Stimulated activated CD8-positive, alpha-beta memory T cell treated with anti-CD3 and anti-CD28 coated beads, Interleukin-12 subunit alpha, Interleukin-12 subunit beta, amount 100 ng/mL, for 24 hours (primary cell): Measurements from ENCODE around the gene HNRNPC.
A peak's percentile ranks its signal among the peaks of the same experiment; 100 is the strongest.
"Not testable (repeated sequence)": the region's sequence is repeated elsewhere in the genome, so short reads cannot be mapped to it uniquely, and the experiment has no call there.

Source experiments
- DNase-seq: peaks from one replicate; pipeline ENCODE4 v3.0.0-alpha.2; 2020; ENCODE audit errors: extremely low read depth

The HNRNPC gene

DNA sequence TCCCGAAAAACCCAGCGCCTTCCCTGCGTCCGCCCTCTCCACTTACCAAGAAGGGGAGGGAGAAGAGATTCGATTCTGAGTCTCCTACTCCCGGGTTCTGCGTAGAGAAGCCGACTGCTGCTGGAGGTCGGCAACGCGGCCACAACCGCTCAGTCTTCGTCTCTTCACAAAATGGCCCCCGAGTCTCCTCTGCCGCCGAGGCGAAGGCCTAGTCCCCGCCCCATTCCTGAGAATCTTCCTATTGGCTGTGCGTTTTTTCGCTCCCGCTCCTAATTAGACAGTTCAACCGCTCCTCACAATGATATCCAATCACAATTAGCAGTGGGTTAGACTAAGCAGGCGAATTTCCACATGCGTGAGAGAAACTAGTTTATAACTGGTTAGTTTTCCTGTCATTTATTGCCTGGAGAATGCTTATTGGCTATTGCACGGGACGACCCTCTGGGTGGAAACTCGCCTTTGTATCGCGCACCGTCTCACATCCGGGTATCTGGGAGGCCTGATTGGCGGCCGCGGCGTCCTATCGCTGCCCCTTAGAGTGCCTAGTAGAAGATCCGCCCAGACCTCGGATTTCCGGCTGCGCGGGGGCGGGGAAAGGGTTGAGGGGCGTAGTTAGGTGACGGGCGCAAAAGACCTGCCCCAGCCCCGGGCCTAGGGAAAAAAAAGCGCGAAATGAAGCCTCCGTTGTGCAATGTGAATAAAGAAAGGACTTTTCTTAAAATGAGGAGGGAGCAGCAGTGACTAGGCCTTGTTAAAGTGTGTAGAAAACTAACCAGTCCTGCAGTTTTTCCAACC is at the start of gene HNRNPC:
HNRNPC (minus strand) TSS at position 191 of the 795 bp plus-strand sequence. CDS start 35,249 bp downstream, outside the sequence.
- peak; percentile 99 for DNase-seq

DNA sequence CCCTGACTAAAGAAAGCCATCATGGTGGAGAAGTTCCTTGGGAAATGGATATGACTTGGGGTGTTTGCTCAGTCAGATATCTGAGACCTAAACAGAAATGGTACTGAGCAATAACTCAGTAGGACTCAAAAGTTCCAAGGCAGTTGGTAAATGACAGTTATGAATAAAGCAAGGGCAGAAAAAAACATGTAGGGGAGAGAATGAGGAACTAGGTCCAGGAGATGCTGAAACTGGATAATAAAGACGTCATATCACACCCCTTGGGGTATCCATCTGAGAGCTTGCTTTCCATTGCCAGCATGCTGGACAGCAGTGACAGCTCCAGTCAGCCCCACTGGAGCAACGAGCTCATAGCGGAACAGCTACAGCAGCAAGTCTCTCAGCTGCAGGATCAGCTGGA is 48.2 kb upstream of the HNRNPC start:
- no peak for DNase-seq

DNA sequence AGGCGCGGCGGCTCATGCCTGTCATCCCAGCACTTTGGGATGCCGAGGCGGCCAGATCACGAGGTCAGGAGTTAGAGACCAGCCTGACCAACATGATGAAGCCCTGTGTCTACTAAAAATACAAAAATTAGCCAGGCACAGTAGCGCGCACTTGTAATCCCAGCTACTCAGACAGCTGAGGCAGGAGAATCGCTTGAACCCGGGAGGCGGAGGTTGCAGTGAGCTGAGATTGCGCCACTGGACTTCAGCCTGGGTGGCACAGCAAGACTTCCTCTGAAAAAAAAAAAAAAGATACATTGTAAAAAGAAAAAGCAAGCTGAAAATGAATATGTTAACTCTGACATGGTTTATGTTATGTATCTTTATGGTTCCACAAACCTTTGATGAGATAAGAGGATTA is 44.3 kb upstream of the HNRNPC start:
- no peak for DNase-seq

DNA sequence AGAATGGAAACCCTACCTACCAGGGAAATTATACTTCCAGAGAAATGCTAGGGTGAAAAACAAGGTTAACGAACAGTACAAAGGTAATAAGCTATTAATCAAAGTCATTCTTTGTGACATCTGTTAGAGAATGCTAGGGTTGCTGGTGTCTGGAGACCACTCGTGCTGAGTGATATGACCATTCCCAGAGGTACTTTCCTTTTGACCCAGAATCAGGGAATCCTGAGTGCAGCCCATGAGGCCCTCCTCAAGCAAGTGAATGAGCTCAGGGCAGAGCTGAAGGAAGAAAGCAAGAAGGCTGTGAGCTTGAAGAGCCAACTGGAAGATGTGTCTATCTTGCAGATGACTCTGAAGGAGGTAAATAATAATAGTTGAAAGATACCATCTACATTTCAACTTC is 42.4 kb upstream of the HNRNPC start:
- DNase-seq, result no peak

DNA sequence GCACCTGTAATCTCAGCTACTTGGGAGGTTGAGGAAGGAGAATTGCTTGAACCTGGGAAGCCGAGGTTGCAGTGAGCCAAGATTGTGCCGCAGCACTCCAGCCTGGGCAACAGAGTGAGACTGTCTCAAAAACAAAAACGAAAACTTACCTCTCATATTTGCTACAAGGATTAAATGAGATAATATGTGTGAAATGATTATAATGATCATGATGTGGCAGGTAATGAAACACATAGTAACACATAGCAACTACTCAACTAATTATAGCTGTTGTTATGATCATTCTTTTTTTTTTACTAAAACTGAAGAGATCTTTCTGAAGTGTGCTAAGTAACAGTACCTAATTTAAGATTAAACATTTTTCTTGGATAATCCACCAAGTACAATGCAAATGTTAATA is 40.7 kb upstream of the HNRNPC start:
- no peak for DNase-seq

DNA sequence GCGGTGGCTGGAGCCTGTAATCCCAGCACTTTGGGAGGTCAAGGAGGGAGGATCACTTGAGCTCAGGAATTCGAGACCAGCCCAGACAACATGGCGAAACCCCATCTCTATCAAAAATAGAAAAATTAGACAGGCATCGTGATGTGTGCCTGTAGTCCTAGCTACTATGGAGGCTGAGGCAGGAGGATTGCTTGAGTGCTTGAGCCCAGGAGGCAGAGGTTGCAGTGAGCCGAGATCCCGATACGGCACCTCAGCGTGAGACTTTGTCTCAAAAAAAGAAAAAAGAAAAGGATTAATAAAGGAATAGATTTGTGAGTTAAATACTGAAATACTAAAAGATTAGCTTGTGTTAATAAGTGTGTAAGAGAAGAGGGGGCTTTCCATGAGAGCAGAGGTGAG is 40.0 kb upstream of the HNRNPC start:
- no peak for DNase-seq

DNA sequence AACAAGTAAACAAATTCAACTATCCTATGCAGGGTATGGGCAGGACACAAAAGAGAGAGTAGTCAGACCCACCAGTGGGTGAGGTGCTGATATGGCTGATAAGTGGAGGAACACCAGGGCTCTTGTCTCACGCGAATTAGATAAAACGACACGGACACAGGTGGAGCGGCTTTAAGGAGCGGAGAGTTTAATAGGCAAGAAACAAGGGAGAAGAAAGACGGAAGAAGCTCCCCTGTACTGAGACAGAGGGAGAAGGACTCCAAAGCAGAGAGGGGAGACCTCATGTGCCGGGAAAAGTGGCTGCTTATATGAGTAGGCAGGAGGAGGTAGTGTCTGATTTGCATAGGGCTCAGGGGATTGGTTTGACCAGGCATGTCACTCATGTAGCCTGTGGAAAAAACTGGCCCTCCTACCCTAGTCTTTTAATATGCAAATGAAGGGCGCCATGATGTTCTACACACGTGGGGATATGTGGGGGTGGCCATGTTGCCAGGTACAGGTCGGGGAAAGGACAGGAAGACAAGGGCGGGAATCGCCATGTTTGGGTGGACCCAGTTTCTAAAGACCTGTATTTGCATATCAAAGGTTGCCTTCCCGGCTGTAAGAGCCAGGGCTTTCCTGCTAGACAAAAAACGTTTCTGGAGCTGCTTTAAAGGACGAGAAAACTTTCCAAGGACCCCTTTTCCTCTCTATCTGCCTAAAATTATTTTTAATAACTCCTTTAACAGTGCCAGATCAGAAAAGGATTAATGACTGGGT is 39.4 kb upstream of the HNRNPC start:
- DNase-seq, result peak; percentile 47

DNA sequence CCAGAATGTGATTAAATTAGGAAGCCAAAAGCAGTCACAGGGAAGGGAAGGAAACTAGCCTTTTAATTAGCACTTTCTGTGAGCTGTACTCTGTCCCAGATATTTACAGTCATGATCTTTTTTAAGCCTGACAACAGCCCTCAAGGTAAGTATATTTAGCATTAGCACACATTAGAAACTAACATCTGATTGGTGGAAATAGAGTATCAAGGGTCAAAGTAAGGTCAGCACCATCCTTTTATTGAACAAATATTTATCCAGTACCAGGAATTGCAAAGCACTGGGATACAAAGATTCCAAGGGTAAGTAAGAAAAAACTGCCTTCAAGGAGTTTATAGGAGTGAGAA is 38.9 kb upstream of the HNRNPC start:
- DNase-seq, result no peak

DNA sequence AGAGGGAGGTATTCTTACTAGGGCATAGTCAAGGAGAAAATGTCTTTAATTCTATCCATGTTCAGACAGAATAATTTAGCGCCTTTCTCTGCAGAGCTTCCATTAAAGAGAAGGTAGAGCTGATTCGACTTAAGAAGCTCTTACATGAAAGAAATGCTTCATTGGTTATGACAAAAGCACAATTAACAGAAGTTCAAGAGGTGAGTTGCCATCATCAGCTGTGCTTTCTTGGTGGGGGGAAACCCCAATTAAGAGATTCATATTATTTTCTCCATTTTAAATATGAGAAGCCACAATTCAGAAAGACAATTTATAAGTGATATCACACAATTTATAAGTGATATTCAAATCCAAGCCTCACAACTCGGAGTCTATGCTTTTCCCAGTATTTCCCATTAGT is 38.4 kb upstream of the HNRNPC start:
- no peak for DNase-seq

DNA sequence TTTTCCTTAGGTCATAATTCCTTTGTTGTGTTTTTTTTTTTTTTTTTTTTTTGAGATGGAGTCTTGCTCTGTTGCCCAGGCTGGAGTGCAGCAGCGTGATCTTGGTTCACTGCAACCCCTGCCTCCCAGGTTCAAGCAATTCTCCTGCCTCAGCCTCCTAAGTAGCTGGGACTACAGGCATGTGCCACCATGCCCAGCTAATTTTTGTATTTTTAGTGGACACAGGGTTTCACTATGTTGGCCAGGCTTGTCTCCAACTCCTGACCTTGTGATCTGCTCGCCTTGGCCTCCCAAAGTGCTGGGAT is 33.5 kb upstream of the HNRNPC start:
- not testable (repeated sequence) for DNase-seq

DNA sequence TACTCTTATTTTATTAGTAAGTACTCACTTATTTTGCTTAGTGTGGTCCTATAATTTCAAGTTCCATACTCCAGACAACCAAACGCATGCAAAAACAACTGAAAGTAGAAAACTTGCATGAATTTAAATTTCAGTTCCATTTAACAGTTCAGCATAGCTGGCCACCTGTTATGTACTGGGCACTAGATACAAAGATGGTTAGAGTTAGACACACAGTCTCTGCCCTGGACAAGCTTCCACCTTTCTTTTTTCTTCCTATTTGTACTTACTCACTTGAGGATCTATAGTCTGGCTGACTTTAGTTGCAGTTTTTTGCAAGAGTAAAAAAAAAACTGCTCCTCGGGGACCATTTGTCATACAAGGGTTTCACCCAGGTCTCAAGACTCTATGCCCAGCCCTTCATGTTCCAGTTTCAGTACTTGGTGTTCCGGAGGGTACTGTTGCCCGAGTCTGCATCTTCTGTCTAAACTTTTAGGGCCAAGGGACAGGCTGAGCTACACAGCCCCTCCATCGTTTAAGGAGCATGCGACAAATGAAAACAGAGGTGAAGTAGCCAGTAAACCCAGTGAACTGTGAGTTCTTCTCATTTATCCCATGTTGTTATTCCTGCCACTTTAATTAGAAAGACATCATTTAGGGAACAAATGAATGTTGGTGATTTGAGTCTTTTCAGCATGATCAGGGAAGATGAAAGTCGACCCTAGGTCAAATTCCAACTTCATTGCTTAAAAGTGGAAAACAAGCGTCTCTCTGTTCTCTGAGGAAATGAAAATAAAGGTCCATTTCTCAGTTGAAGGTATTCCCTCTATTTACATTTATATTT is 33.0 kb upstream of the HNRNPC start:
- no peak for DNase-seq

DNA sequence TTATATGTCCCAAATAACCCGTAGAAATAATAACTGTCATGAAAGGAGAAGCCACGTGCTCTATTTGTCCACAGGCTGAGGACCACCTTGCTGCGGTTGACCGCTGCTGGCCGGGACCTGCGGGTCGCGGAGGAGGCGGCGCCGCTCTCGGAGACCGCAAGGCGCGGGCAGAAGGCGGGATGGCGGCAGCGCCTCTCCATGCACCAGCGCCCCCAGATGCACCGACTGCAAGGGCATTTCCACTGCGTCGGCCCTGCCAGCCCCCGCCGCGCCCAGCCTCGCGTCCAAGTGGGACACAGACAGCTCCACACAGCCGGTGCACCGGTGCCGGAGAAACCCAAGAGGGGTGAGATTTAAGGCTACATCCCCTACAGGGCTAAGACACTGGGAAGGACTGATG is 31.6 kb upstream of the HNRNPC start:
- DNase-seq, result no peak

DNA sequence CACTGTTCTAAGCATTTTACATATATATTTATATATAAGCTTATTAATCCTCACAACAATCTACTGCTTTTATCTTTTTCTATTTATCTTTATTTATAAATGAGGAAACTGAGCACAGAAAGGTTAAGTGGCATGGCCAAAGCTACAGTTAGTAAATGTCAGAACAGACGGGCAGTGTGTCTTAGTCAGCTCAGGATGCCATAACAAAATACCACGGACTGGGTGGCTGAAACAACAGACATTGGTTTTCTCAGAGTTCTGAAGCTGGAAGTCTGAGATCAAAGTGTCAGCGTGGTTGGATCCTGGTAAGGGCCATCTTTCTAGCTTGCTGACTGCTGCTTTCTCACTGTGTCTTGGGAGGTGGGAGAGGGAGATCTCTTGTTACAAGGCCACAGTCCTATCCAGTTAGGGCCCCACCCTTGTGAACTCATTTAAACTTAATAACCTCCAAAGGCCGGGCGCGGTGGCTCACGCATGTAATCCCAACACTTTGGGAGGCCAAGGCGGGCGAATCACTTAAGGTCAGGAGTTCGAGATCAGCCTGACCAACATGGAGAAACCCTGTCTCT is 30.4 kb upstream of the HNRNPC start:
- DNase-seq, result no peak

DNA sequence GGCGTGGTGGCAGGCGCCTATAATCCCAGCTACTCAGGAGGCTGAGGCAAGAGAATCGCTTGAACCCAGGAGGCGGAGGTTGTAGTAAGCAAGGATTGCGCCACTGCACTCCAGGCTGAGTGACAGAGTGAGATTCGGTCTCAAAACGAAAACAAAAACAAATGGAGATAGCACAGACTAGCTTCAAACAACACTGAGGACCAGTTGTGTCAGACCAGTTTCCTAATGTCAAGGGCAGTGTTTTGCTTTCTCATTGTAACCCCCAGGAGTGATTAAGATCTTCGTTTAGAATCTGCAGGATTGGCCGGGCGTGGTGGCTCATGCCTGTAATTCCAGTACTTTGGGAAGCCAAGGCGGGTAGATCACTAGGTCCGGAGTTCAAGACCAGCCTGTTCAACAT is 29.1 kb upstream of the HNRNPC start:
- no peak for DNase-seq

DNA sequence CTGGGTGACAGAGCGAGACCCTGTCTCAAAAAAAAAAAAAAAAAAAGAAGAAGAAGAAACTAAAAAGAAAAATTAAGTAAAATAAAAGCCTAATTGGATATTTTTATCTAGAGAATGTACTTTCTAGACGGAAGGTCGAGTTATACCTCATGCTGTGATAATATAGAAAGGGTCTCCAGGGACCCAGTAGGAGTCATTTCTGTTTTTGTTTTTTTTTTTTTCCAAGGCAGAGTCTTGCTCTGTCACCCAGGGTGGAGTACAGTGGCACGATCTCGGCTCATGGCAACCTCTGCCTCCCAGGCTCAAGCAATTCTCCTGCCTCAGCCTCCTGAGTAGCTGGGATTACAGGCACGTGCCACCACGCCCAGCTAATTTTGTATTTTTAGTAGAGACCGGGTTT is 24.8 kb upstream of the HNRNPC start:
- not testable (repeated sequence) for DNase-seq

DNA sequence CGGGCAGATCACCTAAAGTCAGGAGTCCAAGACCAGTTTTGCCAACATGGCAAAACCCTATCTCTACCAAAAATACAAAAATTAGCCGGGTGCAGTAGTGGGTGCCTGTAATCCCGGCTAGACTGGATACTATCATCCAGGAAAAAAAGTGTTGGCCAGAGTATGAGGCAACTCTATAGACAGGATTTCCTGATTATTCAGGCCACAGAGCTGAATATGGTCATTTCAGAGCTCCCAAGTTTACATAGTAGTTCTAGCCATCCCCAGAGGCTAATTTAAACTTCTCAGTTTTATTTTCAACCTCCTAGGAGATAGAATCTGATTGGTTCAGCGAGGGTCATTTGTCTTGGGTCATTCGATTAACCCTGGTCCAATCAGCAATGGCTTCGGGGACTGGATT is 17.9 kb upstream of the HNRNPC start:
- DNase-seq, result no peak

DNA sequence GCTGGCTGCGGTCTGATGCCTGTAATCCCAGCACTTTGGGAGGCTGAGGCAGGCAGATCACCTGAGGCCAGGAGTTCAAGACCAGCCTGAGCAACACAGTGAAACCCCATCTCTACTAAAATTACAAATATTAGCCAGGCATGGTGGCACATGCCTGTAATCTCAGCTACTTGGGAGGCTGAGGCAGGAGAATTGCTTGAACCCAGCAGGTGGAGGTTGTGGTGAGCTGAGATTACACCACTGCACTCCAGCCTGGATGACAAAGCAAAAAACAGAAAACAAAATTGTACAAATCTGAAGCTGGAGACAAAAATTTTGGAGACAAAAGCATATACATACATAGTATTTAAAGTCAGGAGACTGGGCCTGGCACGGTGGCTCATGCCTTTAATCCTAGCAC is 17.3 kb upstream of the HNRNPC start:
- DNase-seq, result not testable (repeated sequence)

DNA sequence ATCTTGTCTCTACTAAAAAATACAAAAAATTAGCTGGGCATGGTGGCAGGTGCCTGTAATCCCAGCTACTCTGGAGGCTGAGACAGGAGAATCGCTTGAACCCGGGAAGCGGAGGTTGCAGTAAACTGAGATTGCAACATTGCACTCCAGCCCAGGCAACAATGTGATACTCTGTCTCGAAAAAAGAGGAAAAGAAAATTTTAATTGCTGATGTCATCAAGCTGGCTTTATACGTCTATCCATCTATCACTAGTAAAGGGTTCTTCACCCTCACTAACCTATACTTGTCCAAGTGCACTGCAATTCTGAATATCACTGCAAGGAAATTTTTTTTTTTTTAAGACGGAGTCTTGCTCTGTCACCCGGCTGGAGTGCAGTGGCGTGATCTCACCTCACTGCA is 12.7 kb upstream of the HNRNPC start:
- not testable (repeated sequence) for DNase-seq

DNA sequence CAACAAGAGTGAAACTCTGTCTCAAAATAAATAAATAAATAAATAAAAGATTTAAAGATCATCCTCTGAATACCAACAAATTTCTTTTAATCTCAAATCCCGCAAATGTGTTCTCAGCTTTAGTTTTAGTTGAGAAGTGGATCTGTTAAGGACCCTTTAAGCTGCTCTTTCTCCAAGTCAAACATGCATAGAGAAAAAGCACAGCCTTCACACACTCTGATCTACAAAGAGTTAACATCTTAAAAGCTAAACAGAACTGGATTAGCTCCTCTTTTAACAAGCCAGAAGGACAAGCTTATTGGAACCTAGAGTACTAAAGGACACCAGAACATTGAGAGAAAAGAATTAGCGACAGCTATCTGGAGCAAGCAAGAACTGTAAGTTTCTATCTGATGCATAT is 10.5 kb upstream of the HNRNPC start, which contains the start of gene RPGRIP1:
RPGRIP1 (plus strand) TSS at position 301 of the 400 bp plus-strand sequence. CDS start 7,894 bp downstream, outside the sequence.
- no peak for DNase-seq

DNA sequence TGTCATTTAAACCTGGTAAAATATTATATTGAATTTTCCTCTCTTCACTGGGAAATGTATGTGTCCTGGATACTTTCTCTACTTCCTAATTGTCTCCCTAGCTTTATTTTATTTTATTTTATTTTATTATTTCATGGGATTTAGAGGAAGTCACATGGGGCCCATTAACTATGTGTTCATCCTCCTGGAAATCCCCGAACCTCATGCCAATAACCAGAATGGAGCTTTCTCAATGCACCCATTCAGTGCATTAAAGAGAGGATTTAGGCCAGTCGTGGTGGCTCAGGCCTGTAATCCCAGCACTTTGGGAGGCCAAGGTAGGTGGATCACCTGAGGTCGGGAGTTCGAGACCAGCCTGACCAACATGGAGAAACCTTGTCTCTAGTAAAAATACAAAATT is 9.4 kb upstream of the HNRNPC start:
- DNase-seq, result no peak

DNA sequence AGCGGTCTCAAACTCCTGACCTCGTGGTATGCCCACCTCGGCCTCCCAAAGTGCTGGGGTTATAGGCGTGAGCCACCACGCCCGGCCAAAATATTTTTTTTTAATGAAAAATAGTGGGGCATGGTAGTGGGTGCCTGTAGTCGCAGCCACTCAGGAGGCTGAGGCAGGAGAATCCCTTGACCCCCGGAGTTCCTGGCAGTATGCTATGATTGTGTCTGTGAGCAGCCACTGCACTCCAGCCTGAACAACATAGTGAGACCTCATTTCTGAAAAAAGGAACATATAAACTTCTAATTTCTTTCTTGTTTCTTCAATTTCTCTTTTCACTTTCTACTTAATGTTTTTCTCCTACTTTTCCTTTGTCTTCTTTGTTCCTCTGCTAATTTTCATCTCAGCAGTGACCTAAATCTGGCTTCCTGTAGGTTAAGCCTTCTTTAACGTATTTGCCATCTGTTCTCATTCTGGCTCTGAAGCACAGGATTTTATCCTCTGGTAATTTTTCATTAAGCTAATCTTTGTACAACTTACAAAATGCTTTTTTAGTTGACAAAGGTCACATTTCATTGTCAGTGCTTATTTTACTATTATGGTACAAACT is 6.1 kb upstream of the HNRNPC start:
- no peak for DNase-seq

DNA sequence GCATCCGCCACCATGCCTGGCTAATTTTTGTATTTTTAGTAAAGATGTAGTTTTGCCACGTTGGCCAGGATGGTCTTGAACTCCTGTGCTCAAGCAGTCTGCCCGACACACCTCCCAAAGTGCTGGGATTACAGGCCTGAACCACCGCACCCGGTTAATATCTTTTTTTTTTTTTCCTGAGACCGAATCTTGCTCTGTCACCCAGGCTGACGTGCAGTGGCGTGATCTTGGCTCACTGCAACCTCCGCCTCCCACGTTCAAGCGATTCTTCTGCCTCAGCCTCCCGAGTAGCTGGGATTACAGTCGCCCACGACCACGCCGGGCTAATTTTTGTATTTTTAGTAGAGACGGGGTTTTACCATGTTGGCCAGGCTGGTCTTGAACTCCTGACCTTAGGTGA is 3.4 kb upstream of the HNRNPC start:
- not testable (repeated sequence) for DNase-seq
